PFSK-1 (cell line): Measurements from ENCODE around the gene CLIP1.

ENCODE experiments used
- FOXP2 ChIP-seq: optimal IDR thresholded peaks from 2 replicates; pipeline ENCODE3; 2011; ENCODE audit warnings: borderline replicate concordance, control low read depth, inconsistent platforms; ENCODE audit not compliant: insufficient read depth; ENCODE audit errors: extremely low read length, extremely low read depth
- POLR2AphosphoS5 ChIP-seq: IDR thresholded peaks from 2 replicates; pipeline ENCODE4 v1.6.1; 2012; ENCODE audit warnings: low read depth, mild to moderate bottlenecking, control low read depth, low read length, moderate library complexity
- REST ChIP-seq, 2 experiments: IDR thresholded peaks; 2 replicates each; pipeline versions ENCODE4 v1.6.1 to v1.8.0; 2011 to 2012; ENCODE audit warnings: low read depth in 2 of 2, low read length in 2 of 2, control low read depth in 1 of 2, inconsistent platforms in 1 of 2, mild to moderate bottlenecking in 1 of 2, moderate library complexity in 1 of 2; ENCODE audit not compliant: insufficient read depth in 1 of 2
- SIN3A ChIP-seq: IDR thresholded peaks from 2 replicates; pipeline ENCODE4 v1.6.1; 2012; ENCODE audit warnings: mild to moderate bottlenecking, low read length, moderate library complexity, borderline replicate concordance; ENCODE audit not compliant: insufficient read depth
- TAF1 ChIP-seq: IDR thresholded peaks from 2 replicates; pipeline ENCODE4 v1.6.1; 2012; ENCODE audit warnings: low read length, control low read depth, borderline replicate concordance; ENCODE audit not compliant: insufficient read depth

The CLIP1 gene

GRCh38 chr12:122265886-122266229 lies 156.6 kb downstream of the CLIP1 start:
- TF ChIP-seq FOXP2, result no peak
- TF ChIP-seq SIN3A, result no peak
- no peak for TF ChIP-seq REST (IDR thresholded peaks at IDR 0.05; ENCODE audit: insufficient read depth in 1 of 2, low read depth in 2 of 2, low read length in 2 of 2)
- TF ChIP-seq TAF1, result no peak
- no peak for TF ChIP-seq POLR2AphosphoS5

- TF ChIP-seq FOXP2 (no peak), TAF1 (no peak), SIN3A (no peak), REST (IDR thresholded peaks at IDR 0.05; ENCODE audit: insufficient read depth in 1 of 2, low read depth in 2 of 2, low read length in 2 of 2) (no peak), POLR2AphosphoS5 (no peak)
Measured at GRCh38 chr12:122265476-122265875, 157.0 kb downstream of the CLIP1 start.

GRCh38 chr12:122250536-122250935 lies 171.9 kb downstream of the CLIP1 start:
- TF ChIP-seq POLR2AphosphoS5 (no peak), REST (IDR thresholded peaks at IDR 0.05; ENCODE audit: insufficient read depth in 1 of 2, low read depth in 2 of 2, low read length in 2 of 2) (no peak), FOXP2 (no peak)

GRCh38 chr12:122250047-122250446 lies 172.4 kb downstream of the CLIP1 start:
- no peak for TF ChIP-seq FOXP2
- TF ChIP-seq TAF1, result no peak
- no peak for TF ChIP-seq REST (IDR thresholded peaks at IDR 0.05; ENCODE audit: insufficient read depth in 1 of 2, low read depth in 2 of 2, low read length in 2 of 2)
- TF ChIP-seq SIN3A, result no peak
- TF ChIP-seq POLR2AphosphoS5, result no peak

GRCh38 chr12:122245553-122245952 lies 176.9 kb downstream of the CLIP1 start:
- TF ChIP-seq SIN3A, result no peak
- TF ChIP-seq TAF1, result no peak
- TF ChIP-seq POLR2AphosphoS5, result no peak
- TF ChIP-seq REST (IDR thresholded peaks at IDR 0.05; ENCODE audit: insufficient read depth in 1 of 2, low read depth in 2 of 2, low read length in 2 of 2), result no peak
- TF ChIP-seq FOXP2, result no peak
